Panc1 (cell line): ENCODE results near the gene TLCD2. TPM values are rescaled to one million over a fixed set of nuclear protein-coding genes. Genes with fewer than 3 reads are reported as not detected.

Source experiments
- ATAC-seq: fragments of 200-7000 bp; cut with Tn5 transposase; 2 replicates; pipeline ENCODE4 v1.9.1; 2020; ENCODE audit warnings: mild to moderate bottlenecking, moderate library complexity
- BruUV-seq: library from RNA; stranded (reverse); fragments of 400-500 nt; replicated peaks from 2 replicates; lab custom pipeline; 2021; lab: Mats Ljungman, UMichigan
- CTCF ChIA-PET: fragments of 300-600 bp; sonication (Branson Sonifier 250); formaldehyde crosslinking; loops from one replicate; lab custom pipeline; 2022; ENCODE audit warnings: antibody characterized with exemption; lab: Charles Lee
- POLR2A ChIA-PET: fragments of 300-600 bp; sonication (Branson Sonifier 250); formaldehyde crosslinking; loops from one replicate; lab custom pipeline; 2022; ENCODE audit warnings: antibody characterized with exemption; lab: Charles Lee
- DNase-seq: peaks from one replicate; pipeline ENCODE4 v3.0.0-alpha.2; 2010; ENCODE audit warnings: low read depth, low spot score
- H3K27ac ChIP-seq: 2 replicates; pipeline ENCODE4 v1.5.1; 2011; ENCODE audit warnings: mild to moderate bottlenecking, low read length, inconsistent platforms
- H3K27me3 ChIP-seq: fragments of 200-500 bp; sonication (Bioruptor generic); 2 replicates; pipeline ENCODE4 v1.6.0; 2014; ENCODE audit warnings: low read length, inconsistent platforms; ENCODE audit not compliant: control insufficient read depth, insufficient read depth
- H3K36me3 ChIP-seq: fragments of 200-500 bp; sonication (Bioruptor generic); 2 replicates; pipeline ENCODE4 v1.5.1; 2014; ENCODE audit warnings: inconsistent platforms, mild to moderate bottlenecking, low read length, moderate library complexity; ENCODE audit not compliant: control insufficient read depth, insufficient read depth
- H3K4me1 ChIP-seq: 2 replicates; pipeline ENCODE4 v1.5.1; 2011; ENCODE audit warnings: inconsistent platforms, mild to moderate bottlenecking, low read length, moderate library complexity; ENCODE audit not compliant: control insufficient read depth, insufficient read depth
- H3K4me3 ChIP-seq, 2 experiments: 2 replicates each; pipeline ENCODE4 v1.5.1; 2011 to 2012; ENCODE audit warnings: low read depth in 2 of 2, low read length in 2 of 2, mild to moderate bottlenecking in 2 of 2, inconsistent platforms in 1 of 2, moderate library complexity in 1 of 2
- H3K9me3 ChIP-seq: fragments of 200-500 bp; sonication (Bioruptor generic); 2 replicates; pipeline ENCODE4 v1.5.1; 2014; ENCODE audit warnings: low read depth, mild to moderate bottlenecking, inconsistent platforms, low read length, moderate library complexity; ENCODE audit not compliant: control insufficient read depth, insufficient read depth
- CTCF ChIP-seq: fragments of 450-650 bp; IDR thresholded peaks from 2 replicates; pipeline ENCODE4 v1.5.1; 2017; ENCODE audit warnings: mild to moderate bottlenecking
- POLR2AphosphoS5 ChIP-seq: IDR thresholded peaks from 2 replicates; pipeline ENCODE4 v1.6.1; 2012; ENCODE audit warnings: mild to moderate bottlenecking, low read depth, low read length, moderate library complexity
- SIN3A ChIP-seq: IDR thresholded peaks from 2 replicates; pipeline ENCODE4 v1.6.1; 2012; ENCODE audit warnings: low read depth, mild to moderate bottlenecking, low read length, moderate library complexity, borderline replicate concordance; ENCODE audit not compliant: insufficient read depth
- TCF7L2 ChIP-seq: IDR thresholded peaks from 2 replicates; pipeline ENCODE4 v1.6.1; 2011; ENCODE audit warnings: mild to moderate bottlenecking, low read depth, low read length, inconsistent platforms
- in situ Hi-C: cut with HindIII; loops from 2 replicates; pipeline ENCODE4 v1.10.0; 2016; ENCODE audit warnings: low sequenced_read_pairs, low pct_unique_long_range_greater_than_20kb
- intact Hi-C: fragments of 100-400 bp; cut with micrococcal nuclease; formaldehyde crosslinking; loops from one replicate; pipeline ENCODE4 v1.10.0; 2022; ENCODE audit not compliant: unreplicated experiment
- total RNA-seq: library from RNA; stranded (reverse); gene quantifications from one replicate; pipeline ENCODE4 v1.2.1, GENCODE V29; 2021; ENCODE audit not compliant: unreplicated experiment
- TF ChIP-seq, protein P1 (sequence below), 2 experiments: IDR thresholded peaks; 2 replicates each; pipeline ENCODE4 v1.6.1; 2011 to 2012; ENCODE audit warnings: low read depth in 2 of 2, control low read depth in 1 of 2, low read length in 1 of 2, mild to moderate bottlenecking in 1 of 2, moderate library complexity in 1 of 2; ENCODE audit not compliant: insufficient read depth in 1 of 2

The TLCD2 gene
- total RNA-seq, 1 experiment from 2014 or later: 7.0 TPM

DNA sequence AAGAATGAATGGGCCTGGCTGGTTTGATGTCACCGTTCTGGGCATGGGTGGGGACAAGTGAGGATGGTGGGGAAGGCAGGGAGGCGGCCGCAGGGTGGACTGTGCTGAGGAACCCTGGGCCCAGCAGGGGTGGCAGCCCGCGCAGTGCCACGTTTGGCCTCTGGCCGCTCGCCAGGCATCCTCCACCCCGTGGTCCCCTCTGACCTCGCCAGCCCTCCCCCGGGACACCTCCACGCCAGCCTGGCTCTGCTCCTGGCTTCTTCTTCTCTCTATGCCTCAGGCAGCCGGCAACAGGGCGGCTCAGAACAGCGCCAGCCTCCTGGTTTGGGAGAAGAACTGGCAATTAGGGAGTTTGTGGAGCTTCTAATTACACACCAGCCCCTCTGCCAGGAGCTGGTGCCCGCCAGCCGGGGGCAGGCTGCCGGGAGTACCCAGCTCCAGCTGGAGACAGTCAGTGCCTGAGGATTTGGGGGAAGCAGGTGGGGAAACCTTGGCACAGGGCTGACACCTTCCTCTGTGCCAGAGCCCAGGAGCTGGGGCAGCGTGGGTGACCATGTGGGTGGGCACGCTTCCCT is 45.2 kb upstream of the TLCD2 start:
- H3K9me3 ChIP-seq: no peaks in the 10 kb centered on the region
- BruUV-seq: no TSS peak
- ATAC-seq: peak; percentile 31; the same call in 1 of the 2 replicates
- DNase-seq: no peak
- no peaks in the 10 kb centered on the region for H3K27me3 ChIP-seq
- H3K27ac ChIP-seq: no peak overlapping the region
- H3K4me1 ChIP-seq: peaks cover 5% of the 10 kb centered on the region; the same call in 1 of the 2 replicates
- H3K36me3 ChIP-seq: no peaks in the 10 kb centered on the region
- ChIA-PET POLR2A (no interaction called here), CTCF (no interaction called here)
- TF ChIP-seq, protein P1, sequence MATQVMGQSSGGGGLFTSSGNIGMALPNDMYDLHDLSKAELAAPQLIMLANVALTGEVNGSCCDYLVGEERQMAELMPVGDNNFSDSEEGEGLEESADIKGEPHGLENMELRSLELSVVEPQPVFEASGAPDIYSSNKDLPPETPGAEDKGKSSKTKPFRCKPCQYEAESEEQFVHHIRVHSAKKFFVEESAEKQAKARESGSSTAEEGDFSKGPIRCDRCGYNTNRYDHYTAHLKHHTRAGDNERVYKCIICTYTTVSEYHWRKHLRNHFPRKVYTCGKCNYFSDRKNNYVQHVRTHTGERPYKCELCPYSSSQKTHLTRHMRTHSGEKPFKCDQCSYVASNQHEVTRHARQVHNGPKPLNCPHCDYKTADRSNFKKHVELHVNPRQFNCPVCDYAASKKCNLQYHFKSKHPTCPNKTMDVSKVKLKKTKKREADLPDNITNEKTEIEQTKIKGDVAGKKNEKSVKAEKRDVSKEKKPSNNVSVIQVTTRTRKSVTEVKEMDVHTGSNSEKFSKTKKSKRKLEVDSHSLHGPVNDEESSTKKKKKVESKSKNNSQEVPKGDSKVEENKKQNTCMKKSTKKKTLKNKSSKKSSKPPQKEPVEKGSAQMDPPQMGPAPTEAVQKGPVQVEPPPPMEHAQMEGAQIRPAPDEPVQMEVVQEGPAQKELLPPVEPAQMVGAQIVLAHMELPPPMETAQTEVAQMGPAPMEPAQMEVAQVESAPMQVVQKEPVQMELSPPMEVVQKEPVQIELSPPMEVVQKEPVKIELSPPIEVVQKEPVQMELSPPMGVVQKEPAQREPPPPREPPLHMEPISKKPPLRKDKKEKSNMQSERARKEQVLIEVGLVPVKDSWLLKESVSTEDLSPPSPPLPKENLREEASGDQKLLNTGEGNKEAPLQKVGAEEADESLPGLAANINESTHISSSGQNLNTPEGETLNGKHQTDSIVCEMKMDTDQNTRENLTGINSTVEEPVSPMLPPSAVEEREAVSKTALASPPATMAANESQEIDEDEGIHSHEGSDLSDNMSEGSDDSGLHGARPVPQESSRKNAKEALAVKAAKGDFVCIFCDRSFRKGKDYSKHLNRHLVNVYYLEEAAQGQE (IDR thresholded peaks at IDR 0.05; ENCODE audit: insufficient read depth in 1 of 2, low read depth in 2 of 2, low read length in 1 of 2): no peak
- TF ChIP-seq TCF7L2 (no peak), SIN3A (no peak), POLR2AphosphoS5 (no peak), CTCF (no peak)
- no peak overlapping the region for H3K4me3 ChIP-seq
- intact Hi-C loops (no loop called here), in situ Hi-C loops (no loop called here)

- no peak for ATAC-seq
- Histone ChIP-seq H3K36me3 (no peaks in the 10 kb centered on the region), H3K9me3 (no peaks in the 10 kb centered on the region), H3K4me3 (no peak overlapping the region), H3K27ac (no peak overlapping the region), H3K4me1 (peaks cover 5% of the 10 kb centered on the region; the same call in 1 of the 2 replicates), H3K27me3 (no peaks in the 10 kb centered on the region)
- no peak for TF ChIP-seq SIN3A
- TF ChIP-seq, protein P1 (IDR thresholded peaks at IDR 0.05; ENCODE audit: insufficient read depth in 1 of 2, low read depth in 2 of 2, low read length in 1 of 2): no peak
- no peak for TF ChIP-seq TCF7L2
- no peak for TF ChIP-seq POLR2AphosphoS5
- TF ChIP-seq CTCF: no peak
- no TSS peak for BruUV-seq
- DNase-seq: no peak
- intact Hi-C loops: no loop called here
- in situ Hi-C loops: no loop called here
- ChIA-PET POLR2A (no interaction called here), CTCF (no interaction called here)
These were observed 44.4 kb upstream of the TLCD2 start for GRCh38 chr17:1754430-1755112.
